Adipose tissue (tissue), 3 donors: ENCODE measurements around the gene TENT5D. TPM values are rescaled to one million over a fixed set of nuclear protein-coding genes. Genes with fewer than 3 reads are reported as not detected.
"Not testable (repeated sequence)": the region's sequence is repeated elsewhere in the genome, so short reads cannot be mapped to it uniquely, and the experiment has no call there.

Experiments
- H3K27ac ChIP-seq: one replicate; pipeline ENCODE4 v1.5.1; 2013; ENCODE audit warnings: low read depth, low read length
- WGBS, 3 donors: extraction: QIAGEN DNeasy Blood & Tissue Kit; methylation state at CpG; one replicate each; pipeline ENCODE4 v1.1.7; 2013; 5-methylcytosine and 5-hydroxymethylcytosine counted together
- polyA plus RNA-seq, 3 donors: library from polyadenylated mRNA; stranded (reverse); fragments of 200-250 nt; gene quantifications; one replicate each; pipeline ENCODE4 v1.2.3, GENCODE V29; 2013
- donor health status: healthy with polysubstance abuse.
- donor health status: Bipolar disorder and iron deficiency.
- donor health status: healthy.

The TENT5D gene
- under 1 TPM in 1 of 3 donors, not detected in 2; 0.01 TPM for polyA plus RNA-seq

DNA sequence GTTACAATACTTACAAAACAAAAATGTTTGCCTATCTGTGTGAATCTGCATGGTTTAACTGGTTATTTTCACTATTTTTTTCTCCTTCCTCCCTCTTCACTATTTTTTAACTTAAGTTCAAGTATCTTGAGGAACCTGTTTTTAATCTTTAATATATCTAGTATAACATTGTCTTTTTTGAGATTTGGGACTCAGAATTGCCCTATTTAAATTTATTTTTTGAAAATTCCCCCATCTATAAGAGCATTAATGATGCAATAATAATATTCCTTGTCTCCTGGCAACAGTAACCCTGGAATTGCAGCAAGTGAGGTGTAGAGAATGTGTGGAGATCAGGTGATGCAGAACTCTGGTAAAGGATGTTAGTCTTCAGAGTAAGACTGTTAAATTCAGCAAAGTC is at the start of gene TENT5D:
Gene TENT5D (plus strand): TSS at position 301 of the 400 bp plus-strand sequence. CDS start 22,093 bp downstream, outside the sequence.
- no peak within 1 kb of the TSS for H3K27ac ChIP-seq

DNA sequence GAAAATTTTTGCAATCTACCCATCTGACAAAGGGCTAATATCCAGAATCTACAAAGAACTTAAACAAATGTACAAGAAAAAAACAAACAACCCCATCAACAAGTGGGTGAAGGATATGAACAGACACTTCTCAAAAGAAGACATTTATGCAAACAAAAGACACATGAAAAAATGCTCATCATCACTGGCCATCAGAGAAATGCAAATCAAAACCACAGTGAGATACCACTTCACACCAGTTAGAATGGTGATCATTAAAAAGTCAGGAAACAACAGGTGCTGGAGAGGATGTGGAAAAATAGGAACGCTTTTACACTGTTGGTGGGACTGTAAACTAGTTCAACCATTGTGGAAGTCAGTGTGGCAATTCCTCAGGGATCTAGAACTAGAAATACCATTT is 34.6 kb upstream of the TENT5D start:
- WGBS, 3 donors: 0 to 67% (median 53%) methylated on average over 1 of the region's 1 CpG
- not testable (repeated sequence) for H3K27ac ChIP-seq

DNA sequence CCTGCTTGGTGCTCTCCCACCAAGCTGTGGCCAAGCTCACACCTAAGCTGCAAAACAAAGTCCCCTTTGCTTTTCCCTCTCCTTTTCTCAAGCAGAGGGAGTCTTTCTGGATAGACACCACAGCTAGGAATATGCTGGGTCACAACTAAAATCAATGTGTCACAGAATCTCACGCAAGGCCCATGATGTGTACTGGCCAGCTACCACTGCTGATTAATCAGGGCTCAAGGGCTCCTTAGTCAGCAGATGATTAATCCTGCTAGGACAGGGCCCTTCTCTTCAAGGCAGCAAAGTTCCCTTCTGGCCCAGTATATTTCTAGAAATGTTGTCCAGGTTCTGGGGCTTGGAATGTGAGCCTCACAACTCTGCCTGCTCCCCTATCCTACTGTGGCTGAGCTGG is 32.0 kb upstream of the TENT5D start:
- no peak overlapping the region for H3K27ac ChIP-seq
- 75 to 87% (median 78%) methylated on average over 1 of the region's 1 CpG for WGBS, 3 donors

DNA sequence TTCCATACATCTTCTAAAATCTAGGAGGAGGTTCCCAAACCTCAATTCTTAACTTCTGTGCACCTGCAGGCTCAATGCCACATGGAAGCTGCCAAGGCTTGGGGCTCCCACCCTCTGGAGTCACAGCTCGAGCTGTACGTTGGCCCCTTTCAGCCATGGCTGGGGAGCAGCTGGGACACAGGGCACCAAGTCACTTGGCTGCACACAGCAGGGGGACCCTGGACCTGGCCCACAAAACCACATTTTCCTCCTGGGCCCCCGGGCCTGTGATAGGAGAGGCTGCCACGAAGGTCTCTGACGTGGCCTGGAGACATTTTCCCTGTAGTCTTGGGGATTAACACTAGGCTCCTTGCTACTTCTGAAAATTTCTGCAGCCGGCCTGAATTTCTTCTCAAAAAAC is 8.2 kb upstream of the TENT5D start:
- WGBS, 3 donors: 70 to 75% (median 74%) methylated on average over 6 of the region's 6 CpGs
- no peak overlapping the region for H3K27ac ChIP-seq

GRCh38 chrX:80423000-80423399 is 2.8 kb downstream of the TENT5D start:
- 51 to 79% (median 58%) methylated on average over 3 of the region's 3 CpGs for WGBS, 3 donors
- no peak overlapping the region for H3K27ac ChIP-seq

GRCh38 chrX:80423744-80424143 is 3.5 kb downstream of the TENT5D start:
- H3K27ac ChIP-seq: no peak overlapping the region
- WGBS, 3 donors: 40 to 76% (median 61%) methylated on average over 2 of the region's 2 CpGs

DNA sequence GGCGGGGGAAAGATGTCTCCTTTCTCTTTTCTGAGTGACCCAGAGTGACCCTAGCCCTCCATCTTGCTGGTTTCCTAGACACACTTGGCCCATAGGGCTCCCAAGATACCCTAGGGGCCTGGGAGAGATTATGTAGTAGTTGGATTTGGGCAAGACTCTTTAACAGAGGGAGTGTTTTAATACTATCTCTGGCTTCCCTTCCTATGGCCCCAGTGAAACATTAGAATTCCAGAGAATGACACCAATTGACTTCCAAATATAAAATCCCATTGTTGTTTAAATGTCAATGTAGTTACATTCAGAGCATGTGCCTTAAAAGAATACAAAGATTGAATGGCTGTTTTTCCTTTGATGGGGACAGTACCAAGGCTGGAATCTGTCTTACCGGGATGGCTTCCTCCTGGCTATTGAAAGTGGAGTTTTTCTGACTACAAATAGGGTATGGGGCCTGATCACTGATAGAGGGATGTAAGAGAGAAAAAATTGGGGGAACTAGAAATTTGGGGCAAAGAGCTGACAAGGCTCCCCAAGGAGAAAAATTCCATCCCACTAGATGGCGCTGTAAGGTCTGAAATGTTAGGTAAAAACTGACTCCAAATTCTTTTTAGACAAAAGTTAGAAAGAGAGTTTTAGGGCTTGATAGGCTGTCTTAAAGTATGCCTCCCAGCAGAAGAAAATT is 10.7 kb downstream of the TENT5D start:
- no peak overlapping the region for H3K27ac ChIP-seq
- 59 to 71% (median 68%) methylated on average over 3 of the region's 3 CpGs for WGBS, 3 donors

- no peak overlapping the region for H3K27ac ChIP-seq
These were observed 11.2 kb downstream of the TENT5D start for GRCh38 chrX:80431505-80431832.

DNA sequence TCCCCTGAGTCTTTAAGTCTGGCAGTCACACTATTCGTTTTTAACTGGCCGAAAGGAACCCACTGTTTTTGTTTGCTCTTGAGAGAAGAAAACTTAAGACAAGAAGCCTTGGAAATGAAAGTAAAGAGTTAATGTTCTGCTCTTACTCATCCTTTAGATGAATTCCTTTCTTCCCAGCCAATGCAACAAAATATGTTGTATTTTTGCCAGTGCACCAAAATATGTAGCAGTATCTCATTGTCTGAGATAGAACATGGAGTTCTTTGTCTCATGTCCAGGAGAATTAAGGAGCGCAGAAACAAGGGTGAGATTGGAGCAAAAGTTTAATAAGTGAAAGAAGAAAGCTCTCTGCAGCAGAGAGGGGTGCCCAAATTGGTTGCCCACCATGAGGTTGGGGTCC is 12.2 kb downstream of the TENT5D start:
- no peak overlapping the region for H3K27ac ChIP-seq
- WGBS, 3 donors: 75 to 89% (median 81%) methylated on average over 3 of the region's 3 CpGs

DNA sequence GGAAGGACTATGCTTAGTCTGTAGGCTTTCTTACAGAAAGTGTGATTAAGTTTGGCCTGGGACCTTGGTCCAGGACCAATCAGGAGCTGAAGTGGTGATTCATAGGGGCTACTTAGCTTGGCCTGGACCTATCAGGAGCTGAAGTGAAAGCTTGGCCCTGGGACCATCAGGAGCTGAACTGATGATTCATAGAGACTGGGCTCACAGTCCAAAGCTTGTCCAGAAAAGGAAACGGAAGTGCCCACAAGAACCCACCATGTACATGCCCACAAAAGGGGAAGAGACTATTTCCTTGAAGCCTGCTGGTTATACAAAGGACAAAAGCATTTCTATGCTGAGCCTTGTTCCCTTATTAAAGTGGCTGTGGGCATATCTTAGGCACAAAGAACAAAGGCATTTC is 12.6 kb downstream of the TENT5D start:
- 46 to 85% (median 57%) methylated on average over 1 of the region's 1 CpG for WGBS, 3 donors

DNA sequence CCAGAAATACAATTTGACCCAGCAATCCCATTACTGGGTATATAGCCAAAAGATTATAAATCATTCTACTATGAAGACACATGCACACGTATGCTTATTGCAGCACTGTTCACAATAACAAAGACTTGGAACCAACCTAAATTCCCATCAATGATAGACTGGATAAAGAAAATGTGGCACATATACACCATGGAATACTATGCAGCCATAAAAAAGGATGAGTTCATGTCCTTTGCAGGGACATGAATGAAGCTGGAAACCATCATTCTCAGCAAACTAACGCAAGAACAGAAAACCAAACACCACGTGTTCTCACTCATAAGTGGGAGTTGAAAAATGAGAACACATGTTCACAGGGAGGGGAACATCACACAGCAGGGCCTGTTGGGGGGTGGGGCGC is 47.9 kb downstream of the TENT5D start:
- 66 to 87% (median 75%) methylated on average over 4 of the region's 4 CpGs for WGBS, 3 donors
- H3K27ac ChIP-seq: not testable (repeated sequence)

More for the DNA sequence above, 12.6 kb downstream of the TENT5D start:
- H3K27ac ChIP-seq: no peak overlapping the region

- no peak overlapping the region for H3K27ac ChIP-seq
These were observed 51.3 kb downstream of the TENT5D start for GRCh38 chrX:80471582-80471981.

DNA sequence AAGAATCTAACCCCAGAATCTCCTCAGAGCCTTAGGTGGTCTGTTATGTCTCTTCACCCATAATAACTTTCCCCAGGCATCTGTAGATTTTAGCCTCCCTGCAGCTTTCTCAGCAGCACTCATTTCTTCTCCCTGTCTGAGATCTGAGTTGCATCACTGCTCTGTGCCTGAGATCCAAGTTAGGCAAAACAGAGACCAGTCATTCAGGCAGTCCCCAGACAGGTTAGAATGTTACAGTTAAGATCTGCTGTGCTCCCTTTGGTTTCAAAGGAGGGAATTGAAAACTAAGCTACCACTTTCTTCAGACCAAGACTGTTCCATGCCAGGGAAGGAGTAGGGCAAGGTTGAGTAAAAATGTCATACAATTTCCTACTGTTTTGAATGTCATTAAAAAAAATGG is 65.3 kb downstream of the TENT5D start:
- no peak overlapping the region for H3K27ac ChIP-seq

DNA sequence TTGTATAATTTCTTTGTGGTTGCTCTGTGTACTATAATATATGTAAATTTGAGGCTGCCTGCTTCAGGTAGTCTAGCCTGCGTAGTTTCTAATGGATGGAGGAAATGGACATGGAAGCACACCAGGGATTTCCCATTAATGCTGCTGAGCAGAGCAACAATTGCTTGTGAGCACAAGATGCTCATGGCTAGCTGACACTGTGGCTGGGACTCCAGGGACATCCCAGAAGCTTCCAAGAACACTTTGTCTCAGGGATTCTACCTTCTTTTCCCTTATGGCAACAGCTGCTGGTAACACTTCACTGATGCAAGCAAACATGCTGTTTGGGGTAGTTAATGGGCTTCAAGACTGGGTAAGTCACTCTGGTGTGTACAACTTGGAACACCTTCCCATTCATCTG is 66.1 kb downstream of the TENT5D start:
- no peak overlapping the region for H3K27ac ChIP-seq
- 50 to 87% (median 81%) methylated on average over 1 of the region's 1 CpG for WGBS, 3 donors

DNA sequence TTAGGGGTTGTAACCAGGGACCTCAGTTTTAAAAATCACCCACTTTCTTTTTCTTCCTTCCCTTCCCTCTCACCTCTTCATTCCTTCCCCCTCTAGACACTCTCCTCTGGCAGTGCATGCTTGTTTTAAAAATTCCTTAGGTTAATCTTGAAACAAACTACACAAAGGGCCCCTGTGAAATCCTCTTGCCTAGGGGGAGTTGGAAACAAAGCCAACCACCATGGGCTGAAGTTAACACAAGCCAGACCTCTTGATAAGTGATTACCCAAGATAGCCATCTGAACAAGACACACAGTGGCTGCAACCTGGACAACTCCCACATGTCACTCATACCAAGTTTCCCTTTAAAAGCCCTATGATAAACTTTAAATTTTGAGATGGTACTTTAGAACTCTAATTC is 68.9 kb downstream of the TENT5D start:
- H3K27ac ChIP-seq: no peak overlapping the region
